ENCODE results near the gene CD99L2. TPM values are rescaled to one million over a fixed set of nuclear protein-coding genes. Genes with fewer than 3 reads are reported as not detected.

CD99L2 gene
- total RNA-seq, 4 donors from 2014 or later: 97.2 to 122 (median 112) TPM

- Histone ChIP-seq H3K4me3 (no peak overlapping the region), H3K9me3 (no peaks in the 10 kb centered on the region), H3K36me3 (peaks cover 0 to 6% (median 0%) of the 10 kb centered on the region in 3 donors), H3K4me1 (no peaks in the 10 kb centered on the region), H3K27me3 (no peaks in the 10 kb centered on the region), H3K27ac (no peak overlapping the region)
- DNase-seq (ENCODE audit: low spot score in 2 of 2): no peak
- TF ChIP-seq POLR2A (IDR thresholded peaks at IDR 0.05) (no peak), CTCF (IDR thresholded peaks at IDR 0.05) (no peak), EP300 (IDR thresholded peaks at IDR 0.05) (no peak)
- WGBS, 2 donors: 84 to 100% methylated on average over 1 of the region's 1 CpG
These were observed 91.6 kb downstream of the CD99L2 start for GRCh38 chrX:150806827-150807226.

- H3K4me1 ChIP-seq: no peaks in the 10 kb centered on the region
- H3K27me3 ChIP-seq: no peaks in the 10 kb centered on the region
- TF ChIP-seq CTCF (IDR thresholded peaks at IDR 0.05): no peak
- TF ChIP-seq POLR2A (IDR thresholded peaks at IDR 0.05): no peak
- TF ChIP-seq EP300 (IDR thresholded peaks at IDR 0.05): no peak
- no peaks in the 10 kb centered on the region for H3K9me3 ChIP-seq
- DNase-seq (ENCODE audit: low spot score in 2 of 2): no peak
- peaks cover 0 to 6% (median 0%) of the 10 kb centered on the region in 3 donors for H3K36me3 ChIP-seq
- no peak overlapping the region for H3K4me3 ChIP-seq
- WGBS, 2 donors: 81 to 88% methylated on average over 2 of the region's 2 CpGs
- H3K27ac ChIP-seq: no peak overlapping the region
These were observed 92.7 kb downstream of the CD99L2 start for GRCh38 chrX:150805736-150806135.

GRCh38 chrX:150792949-150793527, 105.4 kb downstream of the CD99L2 start:
- Histone ChIP-seq H3K4me1 (no peaks in the 10 kb centered on the region), H3K27ac (no peak overlapping the region), H3K36me3 (peaks cover 0 to 62% (median 0%) of the 10 kb centered on the region in 3 donors), H3K4me3 (no peak overlapping the region), H3K9me3 (no peaks in the 10 kb centered on the region), H3K27me3 (no peaks in the 10 kb centered on the region)
- no peak for DNase-seq (ENCODE audit: low spot score in 2 of 2)
- WGBS, 2 donors: 61 to 89% methylated on average over 5 of the region's 5 CpGs
- no peak for TF ChIP-seq POLR2A (IDR thresholded peaks at IDR 0.05)

GRCh38 chrX:150790021-150790420, 108.4 kb downstream of the CD99L2 start:
- no peak for TF ChIP-seq EP300 (IDR thresholded peaks at IDR 0.05)
- no peak for TF ChIP-seq CTCF (IDR thresholded peaks at IDR 0.05)
- TF ChIP-seq POLR2A (IDR thresholded peaks at IDR 0.05): no peak
- Histone ChIP-seq H3K4me1 (no peaks in the 10 kb centered on the region), H3K27me3 (no peaks in the 10 kb centered on the region), H3K36me3 (peaks cover 0 to 55% (median 0%) of the 10 kb centered on the region in 3 donors), H3K4me3 (no peak overlapping the region), H3K9me3 (no peaks in the 10 kb centered on the region), H3K27ac (no peak overlapping the region)
- 90 to 100% methylated on average over 1 of the region's 1 CpG for WGBS, 2 donors
- no peak for DNase-seq (ENCODE audit: low spot score in 2 of 2)

GRCh38 chrX:150781677-150782076, 116.8 kb downstream of the CD99L2 start:
- no peak for DNase-seq (ENCODE audit: low spot score in 2 of 2)
- no peaks in the 10 kb centered on the region for H3K36me3 ChIP-seq
- TF ChIP-seq EP300 (IDR thresholded peaks at IDR 0.05): no peak
- no peak for TF ChIP-seq POLR2A (IDR thresholded peaks at IDR 0.05)
- TF ChIP-seq CTCF (IDR thresholded peaks at IDR 0.05): no peak
- no peaks in the 10 kb centered on the region for H3K27me3 ChIP-seq
- no peak overlapping the region for H3K27ac ChIP-seq
- no peaks in the 10 kb centered on the region for H3K9me3 ChIP-seq
- H3K4me1 ChIP-seq: no peaks in the 10 kb centered on the region
- WGBS, 2 donors: 91 to 94% methylated on average over 10 of the region's 10 CpGs
- H3K4me3 ChIP-seq: no peak overlapping the region

All from tibial nerve (tissue), 4 donors.